HCT116 (cell line): Measurements from ENCODE around the gene MRGPRX2. TPM values are rescaled to one million over a fixed set of nuclear protein-coding genes. Genes with fewer than 3 reads are reported as not detected.
A peak's percentile ranks its signal among the peaks of the same experiment; 100 is the strongest.

Experiments
- ATAC-seq: fragments of 200-7000 bp; cut with Tn5 transposase; 2 replicates; pipeline ENCODE4 v1.9.1; 2020; ENCODE audit warnings: mild to moderate bottlenecking, moderate library complexity
- BruUV-seq: library from RNA; stranded (reverse); fragments of 400-500 nt; replicated peaks from 2 replicates; lab custom pipeline; 2021; lab: Mats Ljungman, UMichigan
- CTCF ChIA-PET: fragments of 300-600 bp; sonication (Branson Sonifier 250); formaldehyde crosslinking; loops from one replicate; lab custom pipeline; 2021; ENCODE audit warnings: antibody characterized with exemption; lab: Charles Lee
- POLR2A ChIA-PET: fragments of 300-600, 350-600 bp; sonication (Branson Sonifier 250); formaldehyde crosslinking; loops from one replicate; lab custom pipeline; 2021; ENCODE audit warnings: antibody characterized with exemption; lab: Charles Lee
- RAD21 ChIA-PET, 2 experiments: fragments of 300-600 bp; sonication (Branson Sonifier 250); formaldehyde crosslinking; loops; one replicate each; lab custom pipeline; 2023; ENCODE audit warnings: low total read pairs in 2 of 2; ENCODE audit not compliant: uncharacterized antibody in 2 of 2, unreplicated experiment in 2 of 2, low non-redundant PET in 1 of 2; lab: Charles Lee
- DNase-seq: peaks from one replicate; pipeline ENCODE4 v3.0.0-alpha.2; 2010; ENCODE audit warnings: low read depth, low spot score
- H2AFZ ChIP-seq: fragments of 200-600 bp; shearing (Covaris generic), sonication (generic); 2 replicates; pipeline ENCODE4 v1.6.1; 2017; ENCODE audit warnings: low read depth, mixed run types, mixed read lengths, antibody characterized with exemption, low read length; ENCODE audit not compliant: poor library complexity, severe bottlenecking
- H3K27ac ChIP-seq: 2 replicates; pipeline ENCODE4 v1.5.1; 2012; ENCODE audit warnings: low read depth, low read length
- H3K27me3 ChIP-seq: fragments of 200-600 bp; sonication (generic); 2 replicates; pipeline ENCODE4 v1.6.1; 2016; ENCODE audit warnings: mixed run types, low read length, mixed read lengths; ENCODE audit not compliant: insufficient read depth
- H3K36me3 ChIP-seq, 2 experiments: fragments of 200-500 bp in 1 of 2; fragments of 200-600 bp in 1 of 2; sonication (Bioruptor generic) in 1 of 2; sonication (generic) in 1 of 2; 2 replicates each; pipeline versions ENCODE4 v1.5.1 to v1.6.1; 2014 to 2016; ENCODE audit warnings: low read length in 2 of 2, inconsistent platforms in 1 of 2, mixed read lengths in 1 of 2, mixed run types in 1 of 2; ENCODE audit not compliant: insufficient read depth in 2 of 2, control insufficient read depth in 1 of 2
- H3K4me1 ChIP-seq, 2 experiments: fragments of 200-600 bp in 1 of 2; sonication (generic) in 1 of 2; 2 replicates each; pipeline versions ENCODE4 v1.5.1 to v1.6.1; 2012 to 2017; ENCODE audit warnings: low read length in 2 of 2, inconsistent platforms in 1 of 2, mild to moderate bottlenecking in 1 of 2, mixed read lengths in 1 of 2, mixed run types in 1 of 2, moderate library complexity in 1 of 2; ENCODE audit not compliant: insufficient read depth in 2 of 2, control insufficient read depth in 1 of 2
- H3K4me2 ChIP-seq: fragments of 200-600 bp; sonication (generic); 2 replicates; pipeline ENCODE4 v1.6.1; 2017; ENCODE audit warnings: mixed run types, low read length, mixed read lengths
- H3K4me3 ChIP-seq, 2 experiments: fragments of 200-600 bp in 1 of 2; sonication (generic) in 1 of 2; replicated peaks in 1 of 2; 2 replicates each; pipeline ENCODE4 v1.5.1; 2011 to 2016; ENCODE audit warnings: low read length in 2 of 2, control low read depth in 1 of 2, low read depth in 1 of 2, mild to moderate bottlenecking in 1 of 2, mixed read lengths in 1 of 2, mixed run types in 1 of 2
- H3K79me2 ChIP-seq: fragments of 200-600 bp; sonication (generic); 2 replicates; pipeline ENCODE4 v1.6.1; 2017; ENCODE audit warnings: mild to moderate bottlenecking, mixed run types, low read length, moderate library complexity, mixed read lengths; ENCODE audit not compliant: insufficient read depth
- H3K9ac ChIP-seq: fragments of 200-600 bp; sonication (generic); 2 replicates; pipeline ENCODE4 v1.6.1; 2016; ENCODE audit warnings: low read length, mixed read lengths
- H3K9me2 ChIP-seq: fragments of 200-600 bp; sonication (generic), shearing (Covaris generic); 2 replicates; pipeline ENCODE4 v1.6.1; 2017; ENCODE audit warnings: mixed run types, mild to moderate bottlenecking, moderate library complexity; ENCODE audit not compliant: insufficient read depth
- H3K9me3 ChIP-seq, 2 experiments: fragments of 200-500 bp in 1 of 2; fragments of 200-600 bp in 1 of 2; sonication (Bioruptor generic) in 1 of 2; sonication (generic) in 1 of 2; 2 replicates each; pipeline ENCODE4 v1.6.1; 2014 to 2017; ENCODE audit warnings: low read length in 2 of 2, mixed read lengths in 2 of 2, inconsistent platforms in 1 of 2, low read depth in 1 of 2, mild to moderate bottlenecking in 1 of 2, mixed run types in 1 of 2, moderate library complexity in 1 of 2; ENCODE audit not compliant: control insufficient read depth in 1 of 2, insufficient read depth in 1 of 2
- H4K20me1 ChIP-seq: fragments of 200-600 bp; sonication (generic), shearing (Covaris generic); 2 replicates; pipeline ENCODE4 v1.6.1; 2017; ENCODE audit warnings: mixed run types, mild to moderate bottlenecking, moderate library complexity; ENCODE audit not compliant: insufficient read depth
- ATF3 ChIP-seq: IDR thresholded peaks from 2 replicates; pipeline ENCODE4 v1.6.1; 2012
- CEBPB ChIP-seq: IDR thresholded peaks from 2 replicates; pipeline ENCODE4 v1.6.1; 2012; ENCODE audit warnings: low read depth
- EZH2 ChIP-seq: fragments of 200-600 bp; sonication (generic); IDR thresholded peaks from 2 replicates; pipeline ENCODE4 v1.6.1; 2017; ENCODE audit warnings: antibody characterized with exemption, mixed run types
- EZH2phosphoT487 ChIP-seq: fragments of 200-600 bp; IDR thresholded peaks from 2 replicates; pipeline ENCODE4 v1.6.1; 2018; ENCODE audit warnings: antibody characterized with exemption, borderline replicate concordance
- FOSL1 ChIP-seq: IDR thresholded peaks from 2 replicates; pipeline ENCODE4 v1.6.1; 2012; ENCODE audit warnings: low read depth
- JUND ChIP-seq: IDR thresholded peaks from 2 replicates; pipeline ENCODE4 v1.6.1; 2012
- POLR2A ChIP-seq: IDR thresholded peaks from 2 replicates; pipeline ENCODE4 v1.7.0; 2011; ENCODE audit warnings: borderline replicate concordance; ENCODE audit not compliant: insufficient read depth, insufficient read length; ENCODE audit errors: extremely low read depth
- POLR2AphosphoS5 ChIP-seq: IDR thresholded peaks from 2 replicates; pipeline ENCODE4 v1.6.1; 2011; ENCODE audit warnings: mild to moderate bottlenecking, low read depth, low read length, moderate library complexity
- RAD21 ChIP-seq: IDR thresholded peaks from 2 replicates; pipeline ENCODE4 v1.6.1; 2012; ENCODE audit warnings: low read depth, mild to moderate bottlenecking
- SIN3A ChIP-seq: IDR thresholded peaks from 2 replicates; pipeline ENCODE4 v1.6.1; 2012; ENCODE audit warnings: low read depth
- SP1 ChIP-seq: IDR thresholded peaks from 2 replicates; pipeline ENCODE4 v1.6.1; 2012; ENCODE audit warnings: low read depth
- SRF ChIP-seq: IDR thresholded peaks from 2 replicates; pipeline ENCODE4 v1.6.1; 2012; ENCODE audit warnings: low read depth
- ZFX ChIP-seq: fragments of 450-650 bp; IDR thresholded peaks from 2 replicates; pipeline ENCODE4 v1.6.1; 2017
- ZNF274 ChIP-seq: fragments of 200-500 bp; sonication (Bioruptor generic); IDR thresholded peaks from 2 replicates; pipeline ENCODE4 v1.6.1; 2014; ENCODE audit warnings: mild to moderate bottlenecking, low read depth, low read length, inconsistent platforms
- intact Hi-C: fragments of 100-400 bp; cut with micrococcal nuclease; formaldehyde crosslinking; loops from 2 replicates; pipeline ENCODE4 v1.10.0; 2022
- total RNA-seq: library from RNA; stranded (reverse); gene quantifications from one replicate; pipeline ENCODE4 v1.2.1, GENCODE V29; 2021; ENCODE audit not compliant: unreplicated experiment
- TF ChIP-seq, protein P1 (sequence below), 3 experiments: fragments of 200-600 bp in 1 of 3; sonication (generic) in 1 of 3; IDR thresholded peaks in 2 of 3; conservative IDR thresholded peaks in 1 of 3; 2 replicates each; pipeline ENCODE4 v1.5.1; 2012 to 2017; ENCODE audit warnings: low read depth in 2 of 3, low read length in 2 of 3, antibody characterized with exemption in 1 of 3, borderline replicate concordance in 1 of 3, control low read depth in 1 of 3, mild to moderate bottlenecking in 1 of 3, mixed read lengths in 1 of 3, mixed run types in 1 of 3, moderate library complexity in 1 of 3; ENCODE audit not compliant: insufficient read depth in 1 of 3

Gene MRGPRX2
- total RNA-seq, 1 experiment from 2014 or later: not detected

DNA sequence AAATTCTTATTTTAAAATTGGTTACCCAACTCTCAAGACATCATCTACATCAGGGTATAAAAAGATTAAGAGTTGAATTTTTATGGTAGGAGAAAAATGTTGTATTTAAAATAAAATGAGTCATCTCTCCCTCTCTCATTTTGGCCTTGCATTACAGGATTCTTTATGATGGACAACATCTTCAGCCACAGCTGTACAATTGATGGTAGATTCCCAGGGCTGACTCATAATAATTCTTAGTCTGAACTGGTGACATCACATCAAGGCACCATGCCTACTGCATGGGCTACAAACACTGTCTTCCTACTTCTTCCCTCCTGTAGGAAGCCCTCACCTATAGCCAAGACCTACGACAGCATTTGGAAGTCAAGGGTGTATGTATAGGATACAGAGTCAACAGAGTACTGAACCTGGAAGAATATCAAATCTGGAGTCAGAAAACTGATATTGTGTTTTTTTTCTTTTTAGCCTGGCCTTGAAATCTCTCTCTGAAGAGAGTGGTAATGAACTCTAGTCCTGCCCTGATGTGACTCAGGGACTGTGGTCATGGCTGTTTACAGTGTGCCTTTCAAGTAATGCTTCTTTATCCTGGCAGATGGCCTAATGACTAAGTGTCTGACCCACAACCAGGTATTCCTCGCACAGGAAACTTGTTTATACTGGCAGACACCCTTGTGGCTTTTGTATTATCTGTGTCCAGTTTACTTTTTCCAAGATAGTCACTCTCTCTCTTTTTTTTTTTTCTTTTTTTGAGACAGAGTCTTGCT, 32.5 kb downstream of the MRGPRX2 start:
- intact Hi-C loops: no loop called here
- H2AFZ ChIP-seq: no peak overlapping the region
- peaks cover 0 to 6% of the 10 kb centered on the region in 2 experiments; a peak in 1 of 4 replicates for H3K4me1 ChIP-seq
- H3K27ac ChIP-seq: no peak overlapping the region
- ChIA-PET CTCF (no interaction called here), RAD21 (no interaction called here), POLR2A (no interaction called here)
- peak; percentile 48 for TF ChIP-seq FOSL1
- 0 out of 2 replicates have a peak, but pooled peaks have one; percentile 5 for TF ChIP-seq RAD21
- TF ChIP-seq JUND: peak; percentile 36
- no peak for TF ChIP-seq ZNF274
- no peak for TF ChIP-seq SP1
- TF ChIP-seq, protein P1, sequence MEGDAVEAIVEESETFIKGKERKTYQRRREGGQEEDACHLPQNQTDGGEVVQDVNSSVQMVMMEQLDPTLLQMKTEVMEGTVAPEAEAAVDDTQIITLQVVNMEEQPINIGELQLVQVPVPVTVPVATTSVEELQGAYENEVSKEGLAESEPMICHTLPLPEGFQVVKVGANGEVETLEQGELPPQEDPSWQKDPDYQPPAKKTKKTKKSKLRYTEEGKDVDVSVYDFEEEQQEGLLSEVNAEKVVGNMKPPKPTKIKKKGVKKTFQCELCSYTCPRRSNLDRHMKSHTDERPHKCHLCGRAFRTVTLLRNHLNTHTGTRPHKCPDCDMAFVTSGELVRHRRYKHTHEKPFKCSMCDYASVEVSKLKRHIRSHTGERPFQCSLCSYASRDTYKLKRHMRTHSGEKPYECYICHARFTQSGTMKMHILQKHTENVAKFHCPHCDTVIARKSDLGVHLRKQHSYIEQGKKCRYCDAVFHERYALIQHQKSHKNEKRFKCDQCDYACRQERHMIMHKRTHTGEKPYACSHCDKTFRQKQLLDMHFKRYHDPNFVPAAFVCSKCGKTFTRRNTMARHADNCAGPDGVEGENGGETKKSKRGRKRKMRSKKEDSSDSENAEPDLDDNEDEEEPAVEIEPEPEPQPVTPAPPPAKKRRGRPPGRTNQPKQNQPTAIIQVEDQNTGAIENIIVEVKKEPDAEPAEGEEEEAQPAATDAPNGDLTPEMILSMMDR (IDR thresholded peaks at IDR 0.05 in 2 of 3, conservative IDR thresholded peaks at IDR 0.05 in 1 of 3; ENCODE audit: borderline replicate concordance in 1 of 3, insufficient read depth in 1 of 3, low read depth in 2 of 3, low read length in 2 of 3): no peak
- TF ChIP-seq POLR2AphosphoS5: peak; percentile 35; the same call in 1 of the 2 replicates
- no peak for TF ChIP-seq EZH2phosphoT487
- TF ChIP-seq ZFX: no peak
- TF ChIP-seq SIN3A: 0 out of 2 replicates have a peak, but pooled peaks have one; percentile 31
- TF ChIP-seq POLR2A: no peak
- 0 out of 2 replicates have a peak, but pooled peaks have one; percentile 39 for TF ChIP-seq CEBPB
- no peak for TF ChIP-seq ATF3
- TF ChIP-seq SRF: no peak
- TF ChIP-seq EZH2: no peak
- H3K9me2 ChIP-seq: no peaks in the 10 kb centered on the region
- DNase-seq (peak; percentile 43), ATAC-seq (peak; percentile 73)
- H3K9ac ChIP-seq: no peak overlapping the region
- H4K20me1 ChIP-seq: no peaks in the 10 kb centered on the region
- H3K27me3 ChIP-seq: peaks cover 65% of the 10 kb centered on the region
- H3K36me3 ChIP-seq: no peaks in the 10 kb centered on the region
- no TSS peak for BruUV-seq
- no peak overlapping the region for H3K4me3 ChIP-seq
- no peak overlapping the region for H3K4me2 ChIP-seq
- H3K9me3 ChIP-seq: no peaks in the 10 kb centered on the region
- no peaks in the 10 kb centered on the region for H3K79me2 ChIP-seq
